Lung (tissue), 12 donors: ENCODE data around the gene BAD. TPM values are rescaled to one million over a fixed set of nuclear protein-coding genes. Genes with fewer than 3 reads are reported as not detected.
A peak's percentile ranks its signal among the peaks of the same experiment; 100 is the strongest.

Experiments
- ATAC-seq: fragments of 200-7000 bp; cut with Tn5 transposase; one replicate; pipeline ENCODE4 v1.9.1; 2020; ENCODE audit warnings: moderate number of reproducible peaks; ENCODE audit not compliant: insufficient read depth, low FRiP score
- DNase-seq, 3 donors: peaks; one replicate each; pipeline ENCODE4 v3.0.0-alpha.2; 2013 to 2017
- H3K27ac ChIP-seq, 2 donors: one replicate each; pipeline ENCODE4 v1.5.1; 2013; ENCODE audit warnings: mild to moderate bottlenecking in 2 of 2, moderate library complexity in 2 of 2, control low read depth in 1 of 2, inconsistent platforms in 1 of 2, low read depth in 1 of 2, low read length in 1 of 2
- H3K27me3 ChIP-seq, 3 donors: one replicate each; pipeline ENCODE4 v1.5.1; 2013; ENCODE audit warnings: low read length in 2 of 3; ENCODE audit not compliant: control insufficient read depth in 3 of 3, insufficient read depth in 3 of 3
- H3K36me3 ChIP-seq, 4 donors: one replicate each; pipeline ENCODE4 v1.5.1; 2013; ENCODE audit warnings: low read length in 4 of 4, mild to moderate bottlenecking in 1 of 4, moderate library complexity in 1 of 4; ENCODE audit not compliant: control insufficient read depth in 4 of 4, insufficient read depth in 4 of 4
- H3K4me1 ChIP-seq, 5 donors: one replicate each; pipeline ENCODE4 v1.5.1; 2013; ENCODE audit warnings: low read length in 5 of 5, mild to moderate bottlenecking in 2 of 5, moderate library complexity in 1 of 5; ENCODE audit not compliant: control insufficient read depth in 5 of 5, insufficient read depth in 5 of 5
- H3K4me3 ChIP-seq: one replicate; pipeline ENCODE4 v1.5.1; 2013; ENCODE audit warnings: mild to moderate bottlenecking, control low read depth, moderate library complexity
- H3K9ac ChIP-seq, 2 donors: one replicate each; pipeline ENCODE4 v1.5.1; 2013; ENCODE audit warnings: low read length in 2 of 2, control low read depth in 1 of 2; ENCODE audit not compliant: insufficient read depth in 1 of 2
- H3K9me3 ChIP-seq, 4 donors: one replicate each; pipeline ENCODE4 v1.5.1; 2013; ENCODE audit warnings: low read length in 3 of 4, mild to moderate bottlenecking in 1 of 4, moderate library complexity in 1 of 4; ENCODE audit not compliant: control insufficient read depth in 4 of 4, insufficient read depth in 3 of 4
- WGBS, 2 donors: extraction: QIAGEN DNeasy Blood & Tissue Kit; methylation state at CpG; one replicate each; pipeline ENCODE4 v1.1.7; 2013; 5-methylcytosine and 5-hydroxymethylcytosine counted together
- polyA plus RNA-seq, 2 donors: library from polyadenylated mRNA; stranded (reverse); fragments of 200-250 nt; gene quantifications; one replicate each; pipeline ENCODE4 v1.2.1, GENCODE V29; 2013
- total RNA-seq, 2 donors: library from RNA; depleted of rRNA in 1 of 2; stranded (reverse); fragments of >200 nt in 1 of 2; gene quantifications; one replicate each; pipeline ENCODE4 v1.2.1, GENCODE V29; 2014 to 2021
- TF ChIP-seq, protein P1 (sequence below): IDR thresholded peaks from 2 replicates; pipeline ENCODE4 v1.5.1; 2012; ENCODE audit warnings: mild to moderate bottlenecking; ENCODE audit errors: control extremely low read depth, extremely low read depth
- donor health status: control.
- donor health status: control.
- donor health status: Bipolar disorder and iron deficiency.
- donor health status: healthy.
- donor health status: DM: yes; HTN: yes; CAD: no.

Gene BAD
- total and polyA plus RNA-seq, 4 donors: 69.5 to 127 (median 75.5) TPM

DNA sequence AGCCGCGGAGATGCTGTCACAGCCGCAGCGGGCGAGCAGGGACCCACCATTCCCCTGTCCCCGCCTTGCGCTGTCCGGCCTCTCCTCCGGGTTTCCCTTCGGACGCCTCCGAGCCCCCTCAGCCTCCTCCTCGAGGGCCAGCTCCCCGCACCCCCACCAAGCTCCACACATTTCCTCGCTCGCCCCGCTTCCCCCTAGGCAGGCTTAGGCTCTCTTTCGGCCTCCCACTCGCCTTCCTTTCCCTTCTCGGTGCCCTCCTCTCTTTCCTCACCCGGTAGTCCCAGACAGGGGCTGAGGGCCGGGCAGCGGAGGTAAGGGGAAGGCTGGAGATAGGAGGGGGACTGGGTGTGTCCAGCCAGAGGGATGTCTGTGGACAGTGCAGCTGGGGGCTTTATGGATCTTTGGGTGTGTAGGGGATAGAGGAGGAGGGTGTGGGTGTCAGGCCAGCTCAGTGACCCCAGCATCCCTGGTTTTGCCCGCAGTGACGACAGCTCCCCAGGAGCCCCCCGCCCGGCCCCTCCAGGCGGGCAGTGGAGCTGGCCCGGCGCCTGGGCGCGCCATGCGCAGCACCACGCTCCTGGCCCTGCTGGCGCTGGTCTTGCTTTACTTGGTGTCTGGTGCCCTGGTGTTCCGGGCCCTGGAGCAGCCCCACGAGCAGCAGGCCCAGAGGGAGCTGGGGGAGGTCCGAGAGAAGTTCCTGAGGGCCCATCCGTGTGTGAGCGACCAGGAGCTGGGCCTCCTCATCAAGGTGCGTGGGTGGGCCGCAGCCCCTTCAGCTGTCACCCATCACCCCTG is 8.2 kb upstream of the BAD start:
- H3K27ac ChIP-seq: no peak overlapping the region
- WGBS, 2 donors: 32 to 43% methylated on average over 35 to 42 of the region's 42 CpGs
- peaks cover 0 to 63% (median 52%) of the 10 kb centered on the region in 3 donors for H3K27me3 ChIP-seq
- ATAC-seq (no peak), DNase-seq (peak in 1 of 3 donors; percentile 14)
- peaks cover 0 to 15% (median under 1%) of the 10 kb centered on the region in 5 donors for H3K4me1 ChIP-seq
- H3K9ac ChIP-seq: no peak overlapping the region
- TF ChIP-seq, protein P1, sequence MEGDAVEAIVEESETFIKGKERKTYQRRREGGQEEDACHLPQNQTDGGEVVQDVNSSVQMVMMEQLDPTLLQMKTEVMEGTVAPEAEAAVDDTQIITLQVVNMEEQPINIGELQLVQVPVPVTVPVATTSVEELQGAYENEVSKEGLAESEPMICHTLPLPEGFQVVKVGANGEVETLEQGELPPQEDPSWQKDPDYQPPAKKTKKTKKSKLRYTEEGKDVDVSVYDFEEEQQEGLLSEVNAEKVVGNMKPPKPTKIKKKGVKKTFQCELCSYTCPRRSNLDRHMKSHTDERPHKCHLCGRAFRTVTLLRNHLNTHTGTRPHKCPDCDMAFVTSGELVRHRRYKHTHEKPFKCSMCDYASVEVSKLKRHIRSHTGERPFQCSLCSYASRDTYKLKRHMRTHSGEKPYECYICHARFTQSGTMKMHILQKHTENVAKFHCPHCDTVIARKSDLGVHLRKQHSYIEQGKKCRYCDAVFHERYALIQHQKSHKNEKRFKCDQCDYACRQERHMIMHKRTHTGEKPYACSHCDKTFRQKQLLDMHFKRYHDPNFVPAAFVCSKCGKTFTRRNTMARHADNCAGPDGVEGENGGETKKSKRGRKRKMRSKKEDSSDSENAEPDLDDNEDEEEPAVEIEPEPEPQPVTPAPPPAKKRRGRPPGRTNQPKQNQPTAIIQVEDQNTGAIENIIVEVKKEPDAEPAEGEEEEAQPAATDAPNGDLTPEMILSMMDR: no peak
- peaks cover 0 to 5% (median 0%) of the 10 kb centered on the region in 4 donors for H3K9me3 ChIP-seq
- H3K4me3 ChIP-seq: no peak overlapping the region
- peaks cover 0 to 1% (median 0%) of the 10 kb centered on the region in 4 donors for H3K36me3 ChIP-seq

DNA sequence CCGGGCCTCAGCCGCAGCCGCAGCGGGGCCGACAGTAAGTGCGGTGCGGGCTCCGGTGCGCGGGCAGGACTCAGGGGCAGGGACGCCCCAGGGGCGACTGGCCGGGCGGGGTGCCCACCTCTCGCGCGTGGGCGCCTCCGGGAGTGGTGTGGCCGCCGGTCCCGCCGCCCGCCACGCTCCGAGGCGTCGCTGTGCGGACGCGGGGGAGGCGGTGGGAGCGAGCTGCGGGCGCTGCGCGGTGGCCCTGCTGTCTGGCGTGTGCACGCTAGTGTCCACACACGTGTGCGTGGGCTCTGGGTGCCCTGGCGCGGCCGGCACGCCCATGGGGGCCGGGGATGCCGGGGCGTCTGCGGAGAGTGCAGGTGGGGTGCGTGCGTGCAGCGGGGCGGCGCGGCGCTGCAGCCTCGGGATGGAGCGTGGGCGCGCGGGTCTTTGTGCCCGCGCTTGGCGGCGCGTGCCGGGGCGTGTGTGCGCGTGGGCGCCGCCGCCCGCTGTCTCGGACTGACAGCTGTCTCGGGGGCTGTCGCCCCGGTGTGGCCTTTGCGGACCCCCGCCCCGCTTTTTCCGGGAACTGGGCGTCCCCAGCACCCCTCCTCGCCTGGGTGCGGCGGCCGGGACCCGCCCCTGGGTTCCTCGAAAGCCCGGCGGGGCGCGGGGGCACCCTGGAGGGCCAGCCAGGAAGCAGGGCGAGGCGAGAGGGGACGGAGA is 7.4 kb upstream of the BAD start:
- DNase-seq (no peak), ATAC-seq (no peak)
- Histone ChIP-seq H3K9me3 (peaks cover 0 to 5% (median 0%) of the 10 kb centered on the region in 4 donors), H3K36me3 (peaks cover 0 to 3% (median 0%) of the 10 kb centered on the region in 4 donors), H3K4me3 (peak overlapping the region; percentile 10), H3K27me3 (peaks cover 0 to 55% (median 45%) of the 10 kb centered on the region in 3 donors), H3K4me1 (peaks cover 0 to 15% (median 0%) of the 10 kb centered on the region in 5 donors), H3K27ac (no peak overlapping the region), H3K9ac (no peak overlapping the region)
- WGBS, 2 donors: 0 to 1% methylated on average over 60 to 96 of the region's 96 CpGs
- TF ChIP-seq, protein P1: no peak

DNA sequence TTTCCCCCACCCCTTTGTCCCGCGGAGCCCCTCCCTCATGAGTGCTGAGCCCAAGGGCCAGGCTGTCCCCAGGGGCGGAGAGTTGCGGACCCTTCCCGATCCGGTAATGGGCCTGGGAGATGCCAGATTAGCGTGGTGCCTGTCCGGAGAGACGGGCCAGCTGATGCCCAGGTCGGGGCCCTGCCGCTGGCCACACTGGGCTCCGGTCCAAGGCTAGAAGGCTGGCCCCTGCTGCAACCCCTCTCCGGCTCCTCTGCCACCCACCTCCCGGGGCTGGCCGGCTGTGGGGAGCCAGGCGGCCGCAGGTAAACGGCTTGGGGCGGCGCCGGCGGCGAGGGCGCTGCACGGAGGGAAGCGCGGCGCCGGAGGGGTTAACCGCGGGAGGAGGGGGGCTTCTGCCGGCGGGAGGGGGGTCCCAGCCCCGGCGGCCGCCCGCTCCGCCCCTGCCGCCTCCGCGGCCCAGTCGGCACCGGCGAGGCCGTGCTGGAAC is 6.8 kb upstream of the BAD start, which contains the start of gene KCNK4:
TSS of gene KCNK4 (plus strand) at position 41 of the 490 bp plus-strand sequence. CDS start 1,717 bp downstream, outside the sequence.
- 3 to 9% methylated on average over 18 to 45 of the region's 45 CpGs for WGBS, 2 donors
- H3K4me3 ChIP-seq: peak within 1 kb of the TSS; percentile 10
- DNase-seq (no peak), ATAC-seq (no peak)
- H3K36me3 ChIP-seq: peaks cover 0 to 3% (median 0%) of the 10 kb centered on the region in 4 donors
- TF ChIP-seq, protein P1: no peak
- no peak within 1 kb of the TSS for H3K9ac ChIP-seq
- H3K9me3 ChIP-seq: peaks cover 0 to 5% (median 0%) of the 10 kb centered on the region in 4 donors
- peaks cover 0 to 15% (median 0%) of the 10 kb centered on the region in 5 donors for H3K4me1 ChIP-seq
- peaks cover 0 to 49% (median 39%) of the 10 kb centered on the region in 3 donors for H3K27me3 ChIP-seq
- H3K27ac ChIP-seq: no peak within 1 kb of the TSS
